HepG2 (cell line): Measurements from ENCODE around the gene HYDIN.

Experiments
- BORCS8-MEF2B ChIP-seq: sonication (generic); formaldehyde crosslinking; IDR thresholded peaks from 2 replicates; pipeline ENCODE4 v1.8.0; 2022; ENCODE audit warnings: mild to moderate bottlenecking, missing genetic modification reagents
- CTCF ChIP-seq: sonication (generic); formaldehyde crosslinking; IDR thresholded peaks from 2 replicates; pipeline ENCODE4 v1.5.0; 2020; ENCODE audit warnings: mild to moderate bottlenecking, missing genetic modification reagents, moderate library complexity
- MYC ChIP-seq: sonication (generic); formaldehyde crosslinking; IDR thresholded peaks from 2 replicates; pipeline ENCODE4 v1.9.0; 2021; ENCODE audit warnings: missing genetic modification reagents, borderline replicate concordance
- NR3C1 ChIP-seq: sonication (generic); formaldehyde crosslinking; IDR thresholded peaks from 2 replicates; pipeline ENCODE4 v1.4.0; 2020; ENCODE audit warnings: missing genetic modification reagents
- PBX2 ChIP-seq: IDR thresholded peaks from 2 replicates; pipeline ENCODE4 v1.6.1; 2016; ENCODE audit warnings: control low read depth
- SP1 ChIP-seq, 2 experiments: fragments of 450-650 bp in 1 of 2; sonication (generic) in 1 of 2; formaldehyde crosslinking in 1 of 2; IDR thresholded peaks; 2 replicates each; pipeline versions ENCODE4 v1.4.0 to v1.6.1; 2016 to 2020; ENCODE audit warnings: missing genetic modification reagents in 1 of 2
- ZNF713 ChIP-seq: sonication (generic); formaldehyde crosslinking; IDR thresholded peaks from 2 replicates; pipeline ENCODE4 v1.4.0; 2020; ENCODE audit warnings: mild to moderate bottlenecking, missing genetic modification reagents

GRCh38 chr16:71216714-71217113 lies 13.8 kb downstream of the HYDIN start:
- TF ChIP-seq ZNF713 (no peak), MYC (no peak), CTCF (CRISPR knock-in tag) (no peak), SP1 (IDR thresholded peaks at IDR 0.05) (no peak), SP1 (CRISPR knock-in tag; IDR thresholded peaks at IDR 0.05) (no peak), BORCS8-MEF2B (CRISPR knock-in tag) (no peak), PBX2 (no peak), NR3C1 (CRISPR knock-in tag) (no peak)
